CD4-positive, alpha-beta T cell treated with Interleukin-6 for 4 hours (primary cell): ENCODE data around the gene RNF26.

Experiments used
- DNase-seq: peaks from one replicate; pipeline ENCODE4 v3.0.0-alpha.2; 2020; ENCODE audit warnings: mixed read lengths

The RNF26 gene

GRCh38 chr11:119316016-119316728, 18.2 kb upstream of the RNF26 start:
- DNase-seq, result no peak

GRCh38 chr11:119316729-119317591, 17.4 kb upstream of the RNF26 start, which contains the start of gene MCAM:
TSS of gene MCAM (minus strand) at chr11:119317130. CDS start at chr11:119317101, 29 bp downstream.
- DNase-seq, result no peak

- no peak for DNase-seq
Observed at GRCh38 chr11:119317592-119318239, 16.6 kb upstream of the RNF26 start.

GRCh38 chr11:119318240-119319135, 15.8 kb upstream of the RNF26 start:
- DNase-seq, result peak; percentile 34

GRCh38 chr11:119319136-119319699, 15.1 kb upstream of the RNF26 start:
- DNase-seq, result no peak

GRCh38 chr11:119319700-119320239, 14.6 kb upstream of the RNF26 start:
- DNase-seq, result no peak

- no peak for DNase-seq
Observed at GRCh38 chr11:119320240-119320775, 14.0 kb upstream of the RNF26 start.

GRCh38 chr11:119320776-119321524, 13.4 kb upstream of the RNF26 start:
- DNase-seq, result peak; percentile 67

- DNase-seq, result no peak
Observed at GRCh38 chr11:119322360-119322739, 12.0 kb upstream of the RNF26 start.

- no peak for DNase-seq
Observed at GRCh38 chr11:119322921-119323531, 11.3 kb upstream of the RNF26 start.

GRCh38 chr11:119323532-119324033, 10.7 kb upstream of the RNF26 start:
- peak; percentile 87 for DNase-seq

GRCh38 chr11:119324189-119324588, 10.1 kb upstream of the RNF26 start:
- DNase-seq, result no peak

GRCh38 chr11:119329320-119329719, 5.0 kb upstream of the RNF26 start:
- no peak for DNase-seq

- DNase-seq, result no peak
Observed at GRCh38 chr11:119330237-119330636, 4.1 kb upstream of the RNF26 start.

- no peak for DNase-seq
Observed at GRCh38 chr11:119332111-119332765, 2.1 kb upstream of the RNF26 start.

GRCh38 chr11:119335091-119335654, 846 bp downstream of the RNF26 start:
- DNase-seq, result no peak

GRCh38 chr11:119335655-119336543, 1.6 kb downstream of the RNF26 start:
- no peak for DNase-seq
